GM12878 (cell line): ENCODE data around the gene DACH2. TPM values are rescaled to one million over a fixed set of nuclear protein-coding genes. Genes with fewer than 3 reads are reported as not detected.

Experiments
- ATAC-seq: fragments of 200-7000 bp; cut with Tn5 transposase; 3 replicates; pipeline ENCODE4 v1.9.1; 2020; ENCODE audit warnings: mild to moderate bottlenecking, moderate library complexity
- BruUV-seq: library from RNA; stranded (reverse); fragments of 400-500 nt; replicated peaks from 2 replicates; lab custom pipeline; 2021; lab: Mats Ljungman, UMichigan
- CTCF ChIA-PET: fragments of 300-600 bp; sonication (Branson Sonifier 250); formaldehyde crosslinking; extraction: SDS; loops from one replicate; lab custom pipeline; 2021; ENCODE audit warnings: inconsistent platforms; lab: Yijun Ruan, JAX
- POLR2A ChIA-PET: fragments of 350-600 bp; formaldehyde crosslinking; extraction: SDS; loops from one replicate; lab custom pipeline; 2021; ENCODE audit warnings: inconsistent platforms; lab: Charles Lee
- RAD21 ChIA-PET: fragments of 300-600 bp; sonication (Branson Sonifier 250); formaldehyde crosslinking; loops from one replicate; lab custom pipeline; 2023; ENCODE audit warnings: antibody characterized with exemption; ENCODE audit not compliant: unreplicated experiment; lab: Charles Lee
- SMC1A ChIA-PET: fragments of 300-600 bp; sonication (Branson Sonifier 250); formaldehyde crosslinking; loops from one replicate; lab custom pipeline; 2023; ENCODE audit not compliant: unreplicated experiment, uncharacterized antibody; lab: Charles Lee
- DNase-seq: peaks from one replicate; pipeline ENCODE4 v3.0.0-alpha.2; 2011; ENCODE audit warnings: low read depth, low spot score
- FAIRE-seq: peaks from 3 replicates; lab custom pipeline; 2011; peaks lifted over from hg19 to GRCh38; lab: Jason Lieb, UNC
- H2AFZ ChIP-seq: 2 replicates; pipeline ENCODE4 v1.6.0; 2011; ENCODE audit warnings: low read depth, low read length, control low read depth; ENCODE audit not compliant: control insufficient read depth
- H3K27ac ChIP-seq: 2 replicates; pipeline ENCODE4 v1.5.1; 2011; ENCODE audit warnings: control low read depth; ENCODE audit not compliant: control insufficient read depth, insufficient read depth
- H3K27me3 ChIP-seq, 2 experiments: replicated peaks in 1 of 2; 2 replicates each; pipeline versions ENCODE4 v1.6.0 to v1.6.1; 2011; ENCODE audit warnings: low read length in 1 of 2; ENCODE audit not compliant: control insufficient read depth in 2 of 2, insufficient read depth in 2 of 2
- H3K36me3 ChIP-seq, 2 experiments: 2 replicates each; pipeline ENCODE4 v1.5.1; 2011; ENCODE audit warnings: low read length in 1 of 2; ENCODE audit not compliant: control insufficient read depth in 2 of 2, insufficient read depth in 2 of 2
- H3K4me1 ChIP-seq: 2 replicates; pipeline ENCODE4 v1.6.1; 2011; ENCODE audit warnings: mild to moderate bottlenecking, low read length, moderate library complexity, mixed read lengths; ENCODE audit not compliant: control insufficient read depth, insufficient read depth
- H3K4me2 ChIP-seq: 2 replicates; pipeline ENCODE4 v1.6.0; 2011; ENCODE audit warnings: control low read depth; ENCODE audit not compliant: control insufficient read depth, insufficient read depth
- H3K4me3 ChIP-seq: fragments of 200-600 bp; sonication (generic); 2 replicates; pipeline ENCODE4 v1.5.1; 2016
- H3K79me2 ChIP-seq: 2 replicates; pipeline ENCODE4 v1.6.0; 2011; ENCODE audit warnings: low read length; ENCODE audit not compliant: control insufficient read depth, insufficient read depth
- H3K9ac ChIP-seq: 2 replicates; pipeline ENCODE4 v1.8.0; 2011; ENCODE audit warnings: low read length, control low read depth, mixed read lengths; ENCODE audit not compliant: control insufficient read depth, insufficient read depth
- H3K9me3 ChIP-seq: replicated peaks from 3 replicates; pipeline ENCODE4 v1.5.1; 2011; ENCODE audit warnings: mild to moderate bottlenecking, low read length; ENCODE audit not compliant: control insufficient read depth, insufficient read depth
- H4K20me1 ChIP-seq: 2 replicates; pipeline ENCODE4 v1.6.0; 2011; ENCODE audit not compliant: control insufficient read depth, insufficient read depth
- BCL11A ChIP-seq: IDR thresholded peaks from 2 replicates; pipeline ENCODE4 v1.6.1; 2011; ENCODE audit warnings: low read depth, low read length
- CBX3 ChIP-seq: fragments of 200-600 bp; sonication (generic); IDR thresholded peaks from 2 replicates; pipeline ENCODE4 v1.6.1; 2016; ENCODE audit warnings: low read depth, borderline replicate concordance
- EZH2 ChIP-seq: IDR thresholded peaks from 2 replicates; pipeline ENCODE4 v1.6.1; 2012; ENCODE audit warnings: low read depth, mild to moderate bottlenecking, control low read depth, inconsistent platforms, low read length, borderline replicate concordance; ENCODE audit not compliant: control insufficient read depth
- HDAC6 ChIP-seq: fragments of 200-600 bp; sonication (generic); IDR thresholded peaks from one replicate; pipeline ENCODE4 v1.8.0; 2017; ENCODE audit warnings: antibody characterized with exemption; ENCODE audit not compliant: unreplicated experiment
- IRF4 ChIP-seq: IDR thresholded peaks from 2 replicates; pipeline ENCODE4 v1.6.1; 2011; ENCODE audit warnings: low read depth, low read length
- MTA2 ChIP-seq: fragments of 450-650 bp; IDR thresholded peaks from 2 replicates; pipeline ENCODE4 v1.6.1; 2016; ENCODE audit warnings: low read depth, mild to moderate bottlenecking, moderate library complexity
- PBX3 ChIP-seq: IDR thresholded peaks from 2 replicates; pipeline ENCODE4 v1.6.1; 2011; ENCODE audit warnings: mild to moderate bottlenecking, low read depth, low read length, moderate library complexity; ENCODE audit not compliant: insufficient replicate concordance
- SIN3A ChIP-seq: IDR thresholded peaks from 2 replicates; pipeline ENCODE4 v1.6.1; 2012; ENCODE audit warnings: low read depth, low read length, improper control_type of control experiment
- SMARCA5 ChIP-seq: fragments of 450-650 bp; IDR thresholded peaks from 2 replicates; pipeline ENCODE4 v1.6.1; 2017; ENCODE audit warnings: mild to moderate bottlenecking
- SPI1 ChIP-seq: IDR thresholded peaks from 2 replicates; pipeline ENCODE4 v1.6.1; 2011; ENCODE audit warnings: low read depth, mild to moderate bottlenecking, low read length, moderate library complexity, borderline replicate concordance; ENCODE audit not compliant: insufficient read depth
- ZNF217 ChIP-seq: fragments of 450-650 bp; IDR thresholded peaks from 2 replicates; pipeline ENCODE4 v1.6.1; 2017; ENCODE audit warnings: antibody characterized with exemption, mild to moderate bottlenecking
- WGBS: methylation state at CpG from one replicate; pipeline ENCODE4 v1.1.6; 2016; ENCODE audit warnings: low lambda C conversion rate; ENCODE audit not compliant: insufficient replicate concordance, insufficient coverage; ENCODE audit errors: missing lambda C conversion rate; 5-methylcytosine and 5-hydroxymethylcytosine counted together
- in situ Hi-C: fragments of 300-500 bp; cut with MboI; formaldehyde crosslinking; loops from 9 replicates; pipeline ENCODE4 v1.14.3; 2018; ENCODE audit warnings: mixed read lengths
- intact Hi-C: fragments of 100-400 bp; cut with micrococcal nuclease; formaldehyde crosslinking; loops from one replicate; pipeline ENCODE4 v1.14.2; 2022; ENCODE audit not compliant: unreplicated experiment
- polyA plus RNA-seq, 11 experiments: library from polyadenylated mRNA; depleted of rRNA in 4 of 11; unstranded in 6 of 11; stranded (reverse) in 5 of 11; fragments of >200 nt; fragmentation: Nextera tagmentation in 4 of 11; fragmentation: Illumina TruSeq in 1 of 11; extraction: Ambion mirVana in 4 of 11; extraction: Trizol in 1 of 11; gene quantifications; 1 replicate in 1 of 11; 2 replicates in 10 of 11; pipeline versions ENCODE4 v1.2.1 to v1.2.3, GENCODE V29; 2011 to 2016; ENCODE audit warnings: inconsistent platforms in 2 of 11, missing spikeins in 2 of 11, low read depth in 1 of 11
- total RNA-seq, 4 experiments: library from RNA; depleted of rRNA in 3 of 4; stranded (reverse); fragments of >200 nt in 3 of 4; fragmentation: Illumina TruSeq in 1 of 4; extraction: Trizol in 1 of 4; gene quantifications; 2 replicates each; pipeline versions ENCODE4 v1.2.1 to v1.2.3, GENCODE V29; 2013 to 2021

The DACH2 gene
- total and polyA plus RNA-seq, 10 of the 15 experiments (the other 5 are each of a cell fraction or from before 2014, with no cell fraction given): 0.03 to 0.19 (median 0.07) TPM; not detected in 6

GRCh38 chrX:86237482-86237881 lies 89.2 kb downstream of the DACH2 start:
- Histone ChIP-seq H3K4me1 (no peaks in the 10 kb centered on the region), H3K4me2 (no peak overlapping the region), H3K79me2 (no peaks in the 10 kb centered on the region), H2AFZ (no peak overlapping the region), H4K20me1 (no peaks in the 10 kb centered on the region), H3K36me3 (no peaks in the 10 kb centered on the region), H3K27me3 (no peaks in the 10 kb centered on the region), H3K9me3 (no peaks in the 10 kb centered on the region; the same call in 2 of the 3 replicates), H3K4me3 (no peak overlapping the region), H3K27ac (no peak overlapping the region), H3K9ac (no peak overlapping the region)
- ATAC-seq (no peak), FAIRE-seq (no peak), DNase-seq (no peak)
- ChIA-PET SMC1A (interaction anchor here (1.3 kb wide), 1 partner anchor 17 kb away, joined by 3 read pairs; no protein-coding TSS in a partner anchor), POLR2A (no interaction called here), CTCF (no interaction called here), RAD21 (no interaction called here)
- in situ Hi-C loops: no loop called here
- intact Hi-C loops: no loop called here
- WGBS: 11% methylated on average over 6 of the region's 6 CpGs
- no peak for TF ChIP-seq PBX3
- no peak for TF ChIP-seq HDAC6
- TF ChIP-seq SMARCA5: no peak
- TF ChIP-seq SIN3A: no peak
- TF ChIP-seq BCL11A: no peak
- no peak for TF ChIP-seq SPI1
- BruUV-seq: no TSS peak

GRCh38 chrX:86241547-86241946 lies 93.3 kb downstream of the DACH2 start:
- no peak overlapping the region for H2AFZ ChIP-seq
- ChIA-PET POLR2A (no interaction called here), CTCF (no interaction called here), RAD21 (no interaction called here), SMC1A (no interaction called here)
- H3K79me2 ChIP-seq: no peaks in the 10 kb centered on the region
- H3K4me3 ChIP-seq: no peak overlapping the region
- H3K9ac ChIP-seq: no peak overlapping the region
- H3K27ac ChIP-seq: no peak overlapping the region
- no peak for DNase-seq
- 69% methylated on average over 1 of the region's 1 CpG for WGBS
- no peaks in the 10 kb centered on the region for H4K20me1 ChIP-seq
- no TSS peak for BruUV-seq
- intact Hi-C loops (no loop called here), in situ Hi-C loops (no loop called here)
- no peaks in the 10 kb centered on the region for H3K27me3 ChIP-seq
- no peak overlapping the region for H3K4me2 ChIP-seq
- H3K9me3 ChIP-seq: no peaks in the 10 kb centered on the region; the same call in 2 of the 3 replicates
- H3K36me3 ChIP-seq: no peaks in the 10 kb centered on the region
- no peak for TF ChIP-seq CBX3
- TF ChIP-seq IRF4: no peak
- TF ChIP-seq ZNF217: no peak
- TF ChIP-seq MTA2: no peak
- TF ChIP-seq EZH2: no peak
- no peak for FAIRE-seq
- no peaks in the 10 kb centered on the region for H3K4me1 ChIP-seq
- ATAC-seq: no peak
